Measurements from ENCODE around the gene B9D1.

The B9D1 gene

DNA sequence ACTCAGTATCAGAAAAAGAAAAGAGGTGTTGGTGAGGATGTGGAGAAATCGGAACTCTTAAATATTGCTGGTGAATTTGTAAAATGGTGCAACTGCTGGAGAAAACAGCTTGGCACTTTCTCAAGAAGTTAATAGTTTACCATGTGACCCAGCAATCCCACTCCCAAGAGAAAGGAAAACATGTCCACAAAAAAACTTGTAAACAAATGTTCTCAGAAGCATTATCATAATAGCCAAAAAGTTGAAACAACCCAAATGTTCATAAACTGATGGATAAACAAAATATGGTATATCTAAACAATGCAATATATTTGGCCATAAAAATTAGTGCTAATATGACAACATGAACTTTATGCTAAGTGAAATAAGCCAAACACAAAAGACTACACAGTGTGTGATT lies 13.2 kb upstream of the B9D1 start:
- no peak for DNase-seq

GRCh38 chr17:19374136-19374535 lies 11.6 kb upstream of the B9D1 start:
- DNase-seq: no peak

DNA sequence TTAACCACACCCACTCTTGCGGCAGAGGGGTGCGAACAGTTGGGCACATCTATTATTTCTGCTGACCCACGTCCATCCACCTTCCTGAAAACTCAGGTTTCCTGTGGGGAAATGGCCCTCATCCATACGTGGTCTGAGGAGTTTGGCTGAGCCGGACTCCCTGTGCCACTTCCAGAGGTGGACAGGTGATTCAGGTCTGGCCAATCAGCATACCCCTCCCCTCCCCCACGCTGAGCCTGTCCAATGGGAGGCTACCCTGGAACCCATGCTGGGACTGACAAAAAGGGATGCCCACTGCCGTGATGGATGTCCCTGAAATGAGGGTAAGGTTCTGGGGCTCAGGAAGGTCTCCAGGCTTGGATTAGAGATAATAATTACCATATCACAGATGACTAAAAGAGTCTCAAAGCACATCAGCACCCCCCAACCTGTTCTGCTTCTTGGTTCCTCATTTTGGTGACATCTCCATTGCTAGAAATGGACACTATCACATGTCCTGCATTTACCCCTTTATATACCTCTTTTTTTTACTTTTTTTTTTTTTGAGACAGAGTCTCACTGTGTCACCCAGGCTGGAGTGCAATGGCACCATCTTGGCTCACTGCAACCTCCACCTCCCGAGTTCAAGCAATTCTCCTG lies 10.5 kb upstream of the B9D1 start:
- DNase-seq: no peak

DNA sequence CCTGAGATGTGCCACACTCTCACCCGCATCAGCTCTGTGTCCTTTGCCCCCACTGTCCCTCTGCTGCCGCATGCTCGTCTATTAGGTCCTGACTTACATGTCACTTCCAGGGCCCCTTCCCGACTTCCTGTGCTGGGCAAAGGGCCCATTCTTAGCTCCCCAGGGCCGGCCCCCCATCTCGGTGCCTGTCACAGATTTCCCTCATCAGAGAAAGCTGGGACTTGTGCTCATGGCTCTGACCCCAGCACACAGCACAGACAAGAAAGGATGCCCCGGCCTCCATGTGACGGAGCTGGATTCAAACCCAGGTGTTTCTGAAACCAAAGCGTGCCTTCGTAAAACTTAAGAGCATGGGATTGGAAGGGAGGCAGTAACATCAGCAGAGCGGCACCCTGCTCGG lies 9.9 kb upstream of the B9D1 start:
- DNase-seq: no peak

DNA sequence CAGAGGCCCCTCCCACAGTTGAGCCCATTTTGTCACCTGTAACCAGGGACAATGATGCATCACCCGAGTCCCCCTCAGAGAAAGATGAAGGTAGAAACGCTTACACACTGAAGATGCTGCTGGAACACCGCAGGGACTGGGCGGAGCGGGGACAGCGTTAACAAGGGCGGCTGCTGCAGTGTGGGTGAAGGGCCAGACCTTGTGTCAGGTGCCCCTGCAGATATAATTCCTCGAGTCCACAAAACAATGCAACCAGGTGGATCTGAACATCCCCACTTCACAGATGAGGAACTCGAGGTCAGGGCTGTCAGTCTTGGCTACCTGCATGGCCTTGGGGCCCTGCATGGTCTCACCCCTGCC lies 9.5 kb upstream of the B9D1 start:
- no peak for DNase-seq

- DNase-seq: peak in 1 of 2 donors; percentile 36
Observed at GRCh38 chr17:19371259-19372010, 8.9 kb upstream of the B9D1 start.

DNA sequence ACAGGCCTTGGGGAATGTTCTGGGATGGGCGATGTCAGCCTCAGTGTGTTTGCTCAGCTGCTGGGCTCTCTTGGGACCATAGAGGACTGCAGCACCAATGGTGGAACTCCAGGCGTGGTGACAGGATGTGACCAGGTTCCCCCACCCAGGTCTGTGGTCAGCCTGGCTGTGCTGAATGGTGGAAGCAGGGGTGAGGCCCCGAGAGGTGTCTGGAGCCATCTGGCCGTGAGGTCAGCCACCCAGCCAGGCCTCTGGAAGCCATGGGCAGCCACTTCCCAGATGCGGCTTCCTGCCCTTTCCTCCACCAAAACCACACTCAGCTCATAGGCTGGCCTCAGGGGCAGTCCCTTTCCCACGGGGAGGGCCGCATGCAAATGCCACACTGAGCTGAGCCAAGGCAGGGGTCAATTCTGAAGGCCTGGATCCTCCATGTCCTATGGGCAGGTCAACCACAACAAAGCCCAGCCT lies 8.0 kb upstream of the B9D1 start:
- DNase-seq: peak; percentile 40 to 65

DNA sequence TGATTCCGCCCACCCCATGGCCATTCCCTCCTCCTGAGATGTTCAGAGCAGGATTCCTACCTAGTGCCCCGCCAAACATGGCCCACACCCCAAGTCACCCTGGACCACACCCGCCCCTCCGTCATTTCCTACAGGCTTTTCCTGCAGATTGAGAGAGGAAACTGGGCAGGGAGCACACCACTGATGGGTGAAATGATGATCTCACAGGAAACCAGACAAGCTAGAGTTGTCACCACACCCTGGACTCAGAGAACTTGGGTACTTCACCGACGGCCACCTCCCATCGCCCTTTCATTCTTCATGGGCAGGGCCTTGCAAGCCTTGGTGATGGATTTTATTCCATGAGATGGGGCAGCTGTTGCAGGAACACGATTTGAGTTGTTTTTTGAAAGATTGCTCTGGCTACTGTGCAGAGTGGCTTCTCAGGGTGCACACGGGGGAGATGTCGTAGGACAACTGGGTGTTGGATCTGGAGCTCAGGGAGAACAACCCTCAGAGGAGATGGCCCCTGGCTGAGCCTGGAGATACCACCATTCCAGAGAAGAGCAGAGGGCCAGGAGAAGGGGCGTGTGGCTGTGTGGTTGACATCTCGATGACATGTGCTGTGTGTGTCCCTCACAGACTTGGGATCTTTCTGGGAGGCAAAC lies 7.4 kb upstream of the B9D1 start:
- DNase-seq: peak; percentile 58 to 71

DNA sequence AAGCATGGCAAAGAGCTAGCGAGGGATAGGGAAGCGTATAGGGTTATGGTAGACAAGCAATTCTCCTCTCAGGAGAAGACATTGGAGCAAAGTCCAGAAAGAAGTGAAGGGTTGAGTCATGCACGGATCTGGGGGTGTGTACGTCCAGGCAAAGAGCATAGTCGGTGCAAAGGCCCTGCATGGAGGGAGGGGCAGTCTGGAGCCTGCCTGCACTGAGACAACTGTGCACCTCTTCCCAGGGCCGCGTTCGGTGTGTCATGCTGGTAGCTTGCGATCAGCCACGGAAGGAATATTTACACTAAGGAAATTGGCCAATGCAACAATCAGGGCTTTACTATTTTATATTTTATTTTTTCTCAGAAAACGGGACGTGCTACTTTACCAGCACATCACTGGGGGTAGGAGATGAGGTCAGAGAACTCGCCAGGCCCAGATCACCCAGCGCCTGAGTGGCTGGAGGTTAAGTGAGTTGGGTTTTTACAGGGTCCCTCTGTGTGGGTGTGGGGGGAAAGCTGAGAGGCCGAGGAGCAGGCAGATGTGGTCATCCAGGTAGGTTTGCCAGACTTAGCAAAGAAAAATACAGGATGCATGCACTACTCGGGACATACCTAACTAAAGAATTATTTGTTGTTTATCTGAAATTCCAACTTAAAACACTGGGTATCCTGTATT lies 6.7 kb upstream of the B9D1 start:
- no peak for DNase-seq

DNA sequence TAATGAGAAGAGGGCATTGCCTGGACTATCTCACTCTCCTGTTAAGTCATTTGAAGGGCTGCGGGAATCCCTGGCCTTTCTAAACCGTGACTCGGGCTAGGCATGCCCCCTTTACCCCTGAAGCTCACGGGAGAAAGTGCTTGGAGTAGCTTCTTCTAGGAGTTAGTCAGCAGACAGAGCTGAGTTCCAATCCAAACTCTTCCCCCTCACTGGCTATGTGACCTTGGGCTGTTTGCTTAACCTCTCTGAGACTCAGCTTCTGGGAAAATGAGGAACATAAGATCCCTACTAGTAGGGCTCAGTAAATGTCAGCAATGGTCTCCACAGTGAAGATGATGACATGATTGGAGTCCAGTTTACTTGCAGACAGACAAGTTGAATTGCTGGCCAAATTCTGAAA lies 5.7 kb upstream of the B9D1 start:
- no peak for DNase-seq

- no peak for DNase-seq
Observed at GRCh38 chr17:19366637-19366972, 4.1 kb upstream of the B9D1 start.

DNA sequence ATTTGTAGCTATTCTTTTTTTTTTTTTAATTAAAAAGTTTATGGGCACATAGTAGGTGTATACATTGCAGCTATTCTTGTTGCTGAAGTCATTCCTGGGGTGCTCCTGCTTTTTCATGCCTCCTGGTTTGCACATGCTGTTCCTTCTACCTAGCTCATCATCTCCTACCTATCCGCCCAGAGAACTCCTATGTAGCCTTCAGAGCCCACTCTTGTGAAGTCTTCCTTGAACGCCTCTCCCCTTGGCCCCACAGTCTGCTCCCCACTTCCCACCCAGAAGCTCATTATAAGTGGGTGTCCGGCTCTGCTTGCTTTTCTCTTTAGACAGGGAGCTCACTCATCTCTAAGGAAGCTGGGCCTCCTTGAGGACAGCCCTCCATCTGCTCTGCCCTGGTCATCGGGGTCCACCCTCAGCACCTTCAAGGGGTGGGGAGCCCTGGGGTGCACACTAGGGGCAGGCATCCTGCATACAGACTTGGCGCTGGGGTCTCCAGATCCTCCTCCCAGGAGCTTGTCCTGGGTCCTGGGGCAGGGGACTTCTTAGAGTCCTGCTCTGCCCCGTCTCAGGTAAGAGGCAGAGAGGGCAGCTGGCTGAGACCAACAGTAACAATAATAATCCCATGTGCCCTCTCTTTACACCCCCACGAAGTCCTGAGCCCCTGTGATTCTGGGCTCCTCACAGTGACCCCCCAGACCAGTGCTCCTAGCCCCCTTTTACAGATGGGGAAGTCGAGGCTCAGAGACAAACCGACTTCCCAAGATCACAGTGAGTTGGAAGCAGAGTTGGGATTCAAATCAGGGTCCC lies 3.5 kb upstream of the B9D1 start:
- no peak for DNase-seq

- DNase-seq: no peak
Observed at GRCh38 chr17:19365499-19365817, 2.9 kb upstream of the B9D1 start.

GRCh38 chr17:19364699-19365498 lies 2.4 kb upstream of the B9D1 start:
- DNase-seq: no peak

GRCh38 chr17:19363460-19364035 lies 1.0 kb upstream of the B9D1 start:
- DNase-seq: no peak

GRCh38 chr17:19363114-19363438 lies 553 bp upstream of the B9D1 start:
- DNase-seq: no peak

DNA sequence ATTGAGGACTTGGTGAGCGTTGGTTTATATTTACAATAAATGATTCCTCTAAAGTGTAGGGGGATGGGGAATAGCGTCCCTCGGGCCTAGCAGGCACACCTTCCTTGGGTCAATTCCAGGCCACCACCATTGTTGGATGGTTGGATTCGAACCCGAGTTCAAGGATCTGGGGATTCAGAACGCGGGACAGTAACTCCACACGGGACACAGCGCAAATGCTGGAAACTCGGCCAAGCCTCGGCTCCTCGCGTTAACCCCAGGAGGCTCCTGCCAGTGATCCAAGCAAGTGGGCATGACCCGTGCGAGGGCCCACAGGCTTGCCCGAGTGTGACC lies 613 bp downstream of the B9D1 start:
- no peak for DNase-seq

GRCh38 chr17:19361326-19361725 lies 1.2 kb downstream of the B9D1 start:
- DNase-seq: no peak

- DNase-seq: no peak
Observed at GRCh38 chr17:19360772-19361171, 1.8 kb downstream of the B9D1 start.

GRCh38 chr17:19359856-19360255 lies 2.7 kb downstream of the B9D1 start:
- DNase-seq: no peak

GRCh38 chr17:19359151-19359550 lies 3.4 kb downstream of the B9D1 start:
- no peak for DNase-seq

DNA sequence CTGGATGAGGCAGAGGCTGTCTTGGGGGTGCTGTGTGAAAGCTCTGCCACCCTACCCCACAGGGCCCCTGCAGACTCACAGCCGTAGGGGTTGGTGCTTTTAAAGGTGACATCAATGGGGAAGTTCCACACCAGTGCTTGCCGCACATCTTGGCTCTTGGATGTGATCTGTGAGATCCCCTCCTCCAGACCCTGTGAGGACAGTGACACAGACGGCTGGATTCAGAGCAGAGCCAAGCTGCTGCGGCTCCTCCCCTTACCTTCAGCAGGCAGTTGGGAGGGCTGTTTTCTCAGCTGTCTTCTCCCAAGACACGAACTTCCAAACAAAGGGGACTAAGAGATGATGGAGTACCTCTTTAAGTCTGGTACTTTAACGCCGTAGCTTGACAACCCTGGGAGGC lies 4.8 kb downstream of the B9D1 start:
- no peak for DNase-seq
